Endothelial cell of umbilical vein (primary cell): Measurements from ENCODE around the gene IRS4. TPM values are rescaled to one million over a fixed set of nuclear protein-coding genes. Genes with fewer than 3 reads are reported as not detected.
A peak's percentile ranks its signal among the peaks of the same experiment; 100 is the strongest.

Experiments used
- BruUV-seq: library from RNA; stranded (reverse); fragments of 400-500 nt; replicated peaks from 2 replicates; lab custom pipeline; 2021; lab: Mats Ljungman, UMichigan
- CTCF ChIA-PET: fragments of 300-600, 350-600 bp; sonication (Branson Sonifier 250); formaldehyde crosslinking; loops from one replicate; lab custom pipeline; 2021; ENCODE audit warnings: antibody characterized with exemption, inconsistent platforms; lab: Charles Lee
- POLR2A ChIA-PET: fragments of 300-600, 350-600 bp; sonication (Branson Sonifier 250); formaldehyde crosslinking; loops from one replicate; lab custom pipeline; 2021; ENCODE audit warnings: antibody characterized with exemption, inconsistent platforms; lab: Charles Lee
- DNase-seq: peaks from one replicate; pipeline ENCODE4 v3.0.0-alpha.2; 2011; ENCODE audit warnings: low read depth, low spot score
- FAIRE-seq: peaks from 2 replicates; lab custom pipeline; 2011; peaks lifted over from hg19 to GRCh38; lab: Jason Lieb, UNC
- H2AFZ ChIP-seq: 2 replicates; pipeline ENCODE4 v1.6.0; 2012; ENCODE audit warnings: low read depth, low read length, control low read depth, inconsistent platforms
- H3K27ac ChIP-seq: 2 replicates; pipeline ENCODE4 v1.5.1; 2011; ENCODE audit warnings: low read depth, mild to moderate bottlenecking, control low read depth, low read length, moderate library complexity; ENCODE audit not compliant: insufficient read depth
- H3K27me3 ChIP-seq, 2 experiments: 2 replicates each; pipeline versions ENCODE4 v1.6.0 to v1.6.1; 2011; ENCODE audit warnings: low read length in 2 of 2, mixed read lengths in 1 of 2; ENCODE audit not compliant: control insufficient read depth in 2 of 2, insufficient read depth in 2 of 2
- H3K36me3 ChIP-seq, 2 experiments: 2 replicates in 1 of 2; 3 replicates in 1 of 2; pipeline ENCODE4 v1.5.1; 2011; ENCODE audit warnings: low read length in 2 of 2, mild to moderate bottlenecking in 1 of 2, moderate library complexity in 1 of 2; ENCODE audit not compliant: control insufficient read depth in 2 of 2, insufficient read depth in 2 of 2; ENCODE audit errors: extremely low read depth in 1 of 2
- H3K4me1 ChIP-seq: 3 replicates; pipeline ENCODE4 v1.5.1; 2011; ENCODE audit warnings: mild to moderate bottlenecking, low read length; ENCODE audit not compliant: control insufficient read depth, insufficient read depth; ENCODE audit errors: extremely low read depth
- H3K4me2 ChIP-seq: 2 replicates; pipeline ENCODE4 v1.6.1; 2011; ENCODE audit warnings: low read length, control low read depth, mixed read lengths; ENCODE audit not compliant: insufficient read depth
- H3K4me3 ChIP-seq, 3 experiments: fragments of 200-600 bp in 1 of 3; sonication (generic), shearing (Covaris generic) in 1 of 3; replicated peaks in 1 of 3; 2 replicates each; pipeline ENCODE4 v1.5.1; 2011 to 2016; ENCODE audit warnings: control low read depth in 3 of 3, low read length in 3 of 3, mild to moderate bottlenecking in 2 of 3, inconsistent platforms in 1 of 3, low read depth in 1 of 3, moderate library complexity in 1 of 3; ENCODE audit not compliant: insufficient read depth in 1 of 3
- H3K79me2 ChIP-seq: 2 replicates; pipeline ENCODE4 v1.6.0; 2012; ENCODE audit warnings: low read length, inconsistent platforms; ENCODE audit not compliant: control insufficient read depth, insufficient read depth
- H3K9ac ChIP-seq: replicated peaks from 2 replicates; pipeline ENCODE3; 2011; ENCODE audit warnings: low read length, control low read depth; ENCODE audit not compliant: insufficient read depth; ENCODE audit errors: extremely low read depth
- H3K9me1 ChIP-seq: replicated peaks from 3 replicates; pipeline ENCODE4 v1.6.0; 2011; ENCODE audit warnings: mild to moderate bottlenecking, low read length; ENCODE audit not compliant: control insufficient read depth, insufficient read depth; ENCODE audit errors: extremely low read depth
- H3K9me3 ChIP-seq: replicated peaks from 2 replicates; pipeline ENCODE4 v1.5.1; 2012; ENCODE audit warnings: low read length, inconsistent platforms; ENCODE audit not compliant: control insufficient read depth, insufficient read depth
- H4K20me1 ChIP-seq: replicated peaks from 2 replicates; pipeline ENCODE3; 2011; ENCODE audit warnings: mild to moderate bottlenecking, low read length; ENCODE audit not compliant: control insufficient read depth, insufficient read depth; ENCODE audit errors: extremely low read depth
- FOS ChIP-seq: IDR thresholded peaks from 2 replicates; pipeline ENCODE4 v1.6.1; 2011; ENCODE audit warnings: mild to moderate bottlenecking, low read length, moderate library complexity, borderline replicate concordance; ENCODE audit not compliant: insufficient read depth
- MYC ChIP-seq: IDR thresholded peaks from one replicate; pipeline ENCODE4 v1.6.1; 2011; ENCODE audit warnings: mild to moderate bottlenecking, low read depth, low read length
- POLR2AphosphoS5 ChIP-seq: IDR thresholded peaks from 2 replicates; pipeline ENCODE4 v1.6.1; 2012; ENCODE audit warnings: low read depth, mild to moderate bottlenecking, control low read depth, low read length, moderate library complexity; ENCODE audit not compliant: insufficient read depth
- dilution Hi-C: fragments of 300-500 bp; cut with MboI; formaldehyde crosslinking; loops from one replicate; pipeline ENCODE4 v1.15.0; 2019; ENCODE audit warnings: low sequenced_read_pairs; ENCODE audit not compliant: extremely low pct_ligation_motif_present
- intact Hi-C: fragments of 100-400 bp; cut with micrococcal nuclease; formaldehyde crosslinking; loops from one replicate; pipeline ENCODE4 v1.10.0; 2022
- polyA plus RNA-seq, 4 experiments: library from polyadenylated mRNA; depleted of rRNA in 3 of 4; stranded (reverse) in 3 of 4; unstranded in 1 of 4; fragments of >200 nt; gene quantifications; 2 replicates each; pipeline versions ENCODE4 v1.2.1 to v1.2.3, GENCODE V29; 2011 to 2012; ENCODE audit warnings: missing spikeins in 1 of 4
- total RNA-seq: library from RNA; stranded (reverse); gene quantifications from 2 replicates; pipeline ENCODE4 v1.2.3, GENCODE V29; 2021

IRS4 gene
- total and polyA plus RNA-seq, 2 donors (not counting 3 experiments of a cell fraction or from before 2014, with no cell fraction given): 0.03 TPM; not detected in 1

- H3K27me3 ChIP-seq: no peaks in the 10 kb centered on the region
- ChIA-PET CTCF (interaction anchor here (4.2 to 7.7 kb wide), 2 partner anchors 688 to 777 kb away, joined by 61 to 250 read pairs; no protein-coding TSS in a partner anchor), POLR2A (no interaction called here)
- no peak overlapping the region for H2AFZ ChIP-seq
- DNase-seq: no peak
- TF ChIP-seq FOS (peak; percentile 54), MYC (no peak), POLR2AphosphoS5 (no peak)
- H3K36me3 ChIP-seq: no peaks in the 10 kb centered on the region
- no peaks in the 10 kb centered on the region for H3K9me3 ChIP-seq
- FAIRE-seq: no peak
- no peaks in the 10 kb centered on the region for H3K9me1 ChIP-seq
- dilution Hi-C loops (no loop called here), intact Hi-C loops (loop anchor here (5.0 kb wide), 1 partner anchor 114 kb away; no protein-coding TSS in a partner anchor)
- no TSS peak for BruUV-seq
- H3K9ac ChIP-seq: no peak overlapping the region
- no peak overlapping the region for H3K27ac ChIP-seq
- H4K20me1 ChIP-seq: no peaks in the 10 kb centered on the region
- H3K4me1 ChIP-seq: no peaks in the 10 kb centered on the region
- H3K4me3 ChIP-seq: no peak overlapping the region
- H3K79me2 ChIP-seq: no peaks in the 10 kb centered on the region
- no peak overlapping the region for H3K4me2 ChIP-seq
Measured at GRCh38 chrX:108696690-108697089, 39.7 kb downstream of the IRS4 start.
